H9 (cell line): ENCODE measurements around the gene PDIA6. TPM values are rescaled to one million over a fixed set of nuclear protein-coding genes. Genes with fewer than 3 reads are reported as not detected.

Source experiments
- DNase-seq: peaks from one replicate; pipeline ENCODE4 v3.0.0-alpha.2; 2017
- H2AFZ ChIP-seq: one replicate; pipeline ENCODE4 v1.6.1; 2013; ENCODE audit warnings: mild to moderate bottlenecking, low read length, control low read depth, moderate library complexity
- H2AK5ac ChIP-seq: 2 replicates; pipeline ENCODE4 v1.6.1; 2013; ENCODE audit warnings: low read length, control low read depth, mixed read lengths; ENCODE audit not compliant: insufficient read length
- H2BK120ac ChIP-seq: one replicate; pipeline ENCODE4 v1.6.1; 2013; ENCODE audit warnings: low read depth, mild to moderate bottlenecking, low read length, control low read depth, inconsistent platforms; ENCODE audit not compliant: poor library complexity, severe bottlenecking
- H2BK12ac ChIP-seq: 2 replicates; pipeline ENCODE4 v1.6.1; 2013; ENCODE audit warnings: low read length, control low read depth, mixed read lengths, low read depth; ENCODE audit not compliant: insufficient read length
- H2BK15ac ChIP-seq: 2 replicates; pipeline ENCODE4 v1.6.1; 2013; ENCODE audit warnings: low read depth, low read length, control low read depth
- H2BK20ac ChIP-seq: one replicate; pipeline ENCODE4 v1.6.1; 2013; ENCODE audit warnings: low read depth, mild to moderate bottlenecking, low read length, control low read depth, inconsistent platforms; ENCODE audit not compliant: poor library complexity, severe bottlenecking
- H2BK5ac ChIP-seq: 2 replicates; pipeline ENCODE4 v1.6.1; 2013; ENCODE audit warnings: low read length, control low read depth, mixed read lengths; ENCODE audit not compliant: insufficient read length
- H3K14ac ChIP-seq: 2 replicates; pipeline ENCODE4 v1.6.1; 2013; ENCODE audit warnings: low read length, control low read depth; ENCODE audit not compliant: insufficient read depth
- H3K18ac ChIP-seq: 2 replicates; pipeline ENCODE4 v1.6.1; 2013; ENCODE audit warnings: low read depth, mild to moderate bottlenecking, mixed read lengths, low read length, control low read depth; ENCODE audit not compliant: insufficient read length
- H3K23ac ChIP-seq: 2 replicates; pipeline ENCODE4 v1.6.1; 2013; ENCODE audit warnings: low read length, control low read depth, mixed read lengths, low read depth; ENCODE audit not compliant: insufficient read length
- H3K23me2 ChIP-seq: 2 replicates; pipeline ENCODE4 v1.6.1; 2013; ENCODE audit warnings: low read depth, mild to moderate bottlenecking, mixed read lengths, low read length, control low read depth; ENCODE audit not compliant: insufficient read length, poor library complexity, severe bottlenecking
- H3K27ac ChIP-seq: 2 replicates; pipeline ENCODE4 v1.5.1; 2013; ENCODE audit warnings: low read length, control low read depth, mixed read lengths, low read depth; ENCODE audit not compliant: insufficient read length
- H3K27me3 ChIP-seq: 2 replicates; pipeline ENCODE4 v1.6.1; 2013; ENCODE audit warnings: low read length, control low read depth, inconsistent platforms; ENCODE audit not compliant: insufficient read depth
- H3K4ac ChIP-seq: 2 replicates; pipeline ENCODE4 v1.6.1; 2013; ENCODE audit warnings: low read depth, mild to moderate bottlenecking, control low read depth, inconsistent platforms, low read length, moderate library complexity
- H3K4me1 ChIP-seq: 2 replicates; pipeline ENCODE4 v1.6.1; 2013; ENCODE audit warnings: low read length, control low read depth, inconsistent platforms; ENCODE audit not compliant: insufficient read depth
- H3K4me2 ChIP-seq: 2 replicates; pipeline ENCODE4 v1.6.1; 2013; ENCODE audit warnings: low read length, control low read depth, mixed read lengths; ENCODE audit not compliant: insufficient read length, insufficient read depth
- H3K56ac ChIP-seq: 2 replicates; pipeline ENCODE4 v1.6.1; 2013; ENCODE audit warnings: low read depth, mild to moderate bottlenecking, mixed read lengths, low read length, control low read depth; ENCODE audit not compliant: insufficient read length
- H3K79me1 ChIP-seq: 2 replicates; pipeline ENCODE4 v1.6.1; 2013; ENCODE audit warnings: low read depth, mild to moderate bottlenecking, moderate library complexity, low read length, control low read depth, inconsistent platforms; ENCODE audit not compliant: insufficient read depth, poor library complexity, severe bottlenecking
- H3K79me2 ChIP-seq: 2 replicates; pipeline ENCODE4 v1.6.1; 2013; ENCODE audit warnings: low read length, control low read depth, inconsistent platforms; ENCODE audit not compliant: insufficient read depth
- H3K9ac ChIP-seq: 2 replicates; pipeline ENCODE4 v1.6.1; 2013; ENCODE audit warnings: low read length, control low read depth, mixed read lengths; ENCODE audit not compliant: insufficient read length; ENCODE audit errors: extremely low read depth
- H3K9me3 ChIP-seq: one replicate; pipeline ENCODE4 v1.6.1; 2013; ENCODE audit warnings: low read depth, low read length, inconsistent platforms; ENCODE audit not compliant: control insufficient read depth
- H3T11ph ChIP-seq: one replicate; pipeline ENCODE4 v1.6.1; 2013; ENCODE audit warnings: mild to moderate bottlenecking, low read length, control low read depth, inconsistent platforms
- H4K20me1 ChIP-seq: one replicate; pipeline ENCODE4 v1.6.1; 2013; ENCODE audit not compliant: control insufficient read depth, insufficient read length, insufficient read depth
- H4K5ac ChIP-seq: 2 replicates; pipeline ENCODE4 v1.6.1; 2013; ENCODE audit warnings: low read depth, mild to moderate bottlenecking, mixed read lengths, low read length, control low read depth; ENCODE audit not compliant: insufficient read length
- H4K8ac ChIP-seq: replicated peaks from 2 replicates; pipeline ENCODE4 v1.6.1; 2013; ENCODE audit warnings: low read length, control low read depth, mixed read lengths, low read depth; ENCODE audit not compliant: insufficient read length
- H4K91ac ChIP-seq: 2 replicates; pipeline ENCODE4 v1.6.1; 2013; ENCODE audit warnings: low read depth, mild to moderate bottlenecking, moderate library complexity, mixed read lengths, low read length, control low read depth; ENCODE audit not compliant: insufficient read length
- H3K27ac Mint-ChIP-seq, 3 experiments: 2 replicates in 2 of 3; 3 replicates in 1 of 3; pipeline ENCODE4 v1.8.0; 2020 to 2021; ENCODE audit warnings: mixed read lengths in 3 of 3, mild to moderate bottlenecking in 1 of 3, moderate library complexity in 1 of 3
- H3K27me3 Mint-ChIP-seq: 2 replicates; pipeline ENCODE4 v1.8.0; 2021; ENCODE audit warnings: low read depth, mild to moderate bottlenecking, moderate library complexity, mixed read lengths
- H3K36me3 Mint-ChIP-seq, 3 experiments: 2 replicates in 2 of 3; 3 replicates in 1 of 3; pipeline ENCODE4 v1.8.0; 2020 to 2021; ENCODE audit warnings: low read depth in 3 of 3, mixed read lengths in 3 of 3; ENCODE audit not compliant: insufficient read depth in 1 of 3
- H3K4me1 Mint-ChIP-seq, 2 experiments: 2 replicates each; pipeline ENCODE4 v1.8.0; 2020; ENCODE audit warnings: mixed read lengths in 2 of 2
- H3K4me3 Mint-ChIP-seq, 2 experiments: 2 replicates in 1 of 2; 3 replicates in 1 of 2; pipeline ENCODE4 v1.8.0; 2020 to 2021; ENCODE audit warnings: mild to moderate bottlenecking in 2 of 2, mixed read lengths in 2 of 2, moderate library complexity in 1 of 2
- H3K9me3 Mint-ChIP-seq, 2 experiments: 2 replicates in 1 of 2; 3 replicates in 1 of 2; pipeline ENCODE4 v1.8.0; 2020; ENCODE audit warnings: mild to moderate bottlenecking in 2 of 2, mixed read lengths in 2 of 2, moderate library complexity in 1 of 2
- WGBS: extraction: QIAGEN DNeasy Blood & Tissue Kit; methylation state at CpG from one replicate; pipeline ENCODE4 v1.1.7; 2013; ENCODE audit warnings: missing lambda C conversion rate, low lambda C conversion rate, mixed read lengths; ENCODE audit not compliant: insufficient read length; ENCODE audit errors: extremely low coverage; 5-methylcytosine and 5-hydroxymethylcytosine counted together
- total RNA-seq: library from RNA; stranded (reverse); gene quantifications from 2 replicates; pipeline ENCODE4 v1.2.1, GENCODE V29; 2021
- TF ChIP-seq, protein P1 (sequence below): fragments of 200-600 bp; sonication (generic); conservative IDR thresholded peaks from 3 replicates; pipeline ENCODE4 v1.8.0; 2021; ENCODE audit warnings: antibody characterized with exemption, mild to moderate bottlenecking

Gene PDIA6
- total RNA-seq, 1 experiment from 2014 or later = 301 TPM

- Histone ChIP-seq H3T11ph (no peak overlapping the region), H3K27me3 (no peaks in the 10 kb centered on the region), H3K9me3 (no peaks in the 10 kb centered on the region), H4K20me1 (no peaks in the 10 kb centered on the region), H3K79me2 (no peaks in the 10 kb centered on the region), H3K23ac (no peak overlapping the region), H3K4ac (no peak overlapping the region), H3K4me2 (no peak overlapping the region), H2BK12ac (no peak overlapping the region), H3K18ac (no peak overlapping the region), H3K79me1 (no peaks in the 10 kb centered on the region), H4K8ac (no peak overlapping the region), H2BK15ac (no peak overlapping the region), H3K4me1 (no peaks in the 10 kb centered on the region), H2BK120ac (no peak overlapping the region), H4K91ac (no peak overlapping the region), H2BK20ac (no peak overlapping the region), H3K56ac (no peak overlapping the region), H3K9ac (no peak overlapping the region), H2BK5ac (no peak overlapping the region), H2AK5ac (no peak overlapping the region), H3K14ac (no peak overlapping the region), H3K27ac (no peak overlapping the region), H4K5ac (no peak overlapping the region), H2AFZ (no peak overlapping the region), H3K23me2 (no peaks in the 10 kb centered on the region)
- TF ChIP-seq, protein P1, sequence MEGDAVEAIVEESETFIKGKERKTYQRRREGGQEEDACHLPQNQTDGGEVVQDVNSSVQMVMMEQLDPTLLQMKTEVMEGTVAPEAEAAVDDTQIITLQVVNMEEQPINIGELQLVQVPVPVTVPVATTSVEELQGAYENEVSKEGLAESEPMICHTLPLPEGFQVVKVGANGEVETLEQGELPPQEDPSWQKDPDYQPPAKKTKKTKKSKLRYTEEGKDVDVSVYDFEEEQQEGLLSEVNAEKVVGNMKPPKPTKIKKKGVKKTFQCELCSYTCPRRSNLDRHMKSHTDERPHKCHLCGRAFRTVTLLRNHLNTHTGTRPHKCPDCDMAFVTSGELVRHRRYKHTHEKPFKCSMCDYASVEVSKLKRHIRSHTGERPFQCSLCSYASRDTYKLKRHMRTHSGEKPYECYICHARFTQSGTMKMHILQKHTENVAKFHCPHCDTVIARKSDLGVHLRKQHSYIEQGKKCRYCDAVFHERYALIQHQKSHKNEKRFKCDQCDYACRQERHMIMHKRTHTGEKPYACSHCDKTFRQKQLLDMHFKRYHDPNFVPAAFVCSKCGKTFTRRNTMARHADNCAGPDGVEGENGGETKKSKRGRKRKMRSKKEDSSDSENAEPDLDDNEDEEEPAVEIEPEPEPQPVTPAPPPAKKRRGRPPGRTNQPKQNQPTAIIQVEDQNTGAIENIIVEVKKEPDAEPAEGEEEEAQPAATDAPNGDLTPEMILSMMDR = no peak
- Mint-ChIP-seq H3K4me1 (peaks cover 6 to 9% of the 10 kb centered on the region in 2 experiments), H3K4me3 (no peak overlapping the region), H3K9me3 (no peaks in the 10 kb centered on the region), H3K36me3 (no peaks in the 10 kb centered on the region), H3K27me3 (peaks cover 7% of the 10 kb centered on the region), H3K27ac (no peak overlapping the region; a peak in 1 of 7 replicates)
- no peak for DNase-seq
- no CpG with 5 or more reads among the region's 11 CpGs for WGBS
These were observed 53.4 kb downstream of the PDIA6 start for GRCh38 chr2:10759151-10759714.
